OCI-LY1 (cell line): ENCODE results near the gene CEBPB.
"Not testable (repeated sequence)": the region's sequence is repeated elsewhere in the genome, so short reads cannot be mapped to it uniquely, and the experiment has no call there.

Source experiments
- H2AFZ ChIP-seq: fragments of 200-600 bp; sonication (generic), shearing (Covaris generic); 2 replicates; pipeline ENCODE4 v1.6.0; 2014; ENCODE audit warnings: antibody characterized with exemption, mild to moderate bottlenecking, low read length
- H3F3A ChIP-seq: fragments of 200-600 bp; sonication (generic), shearing (Covaris generic); 2 replicates; pipeline ENCODE4 v1.6.0; 2014; ENCODE audit warnings: mild to moderate bottlenecking, antibody characterized with exemption, low read length, moderate library complexity; ENCODE audit not compliant: insufficient read depth
- H3K27ac ChIP-seq: fragments of 200-600 bp; sonication (generic); 2 replicates; pipeline ENCODE4 v1.5.1; 2014; ENCODE audit warnings: low read length, mixed run types, mild to moderate bottlenecking, low read depth; ENCODE audit not compliant: poor library complexity, severe bottlenecking
- H3K27me3 ChIP-seq: fragments of 200-600 bp; sonication (generic); 2 replicates; pipeline ENCODE4 v1.6.0; 2014; ENCODE audit warnings: antibody characterized with exemption, mild to moderate bottlenecking, low read length, moderate library complexity; ENCODE audit not compliant: insufficient read depth
- H3K36me3 ChIP-seq: fragments of 200-600 bp; sonication (generic); 2 replicates; pipeline ENCODE4 v1.6.1; 2014; ENCODE audit warnings: mild to moderate bottlenecking, antibody characterized with exemption, low read length, moderate library complexity, mixed read lengths; ENCODE audit not compliant: insufficient read depth
- H3K4me1 ChIP-seq: fragments of 200-600 bp; sonication (generic); 2 replicates; pipeline ENCODE4 v1.5.1; 2014; ENCODE audit warnings: mild to moderate bottlenecking, low read length, moderate library complexity; ENCODE audit not compliant: insufficient read depth, severe bottlenecking
- H3K4me2 ChIP-seq: fragments of 200-600 bp; sonication (generic), shearing (Covaris generic); 2 replicates; pipeline ENCODE4 v1.6.1; 2014; ENCODE audit warnings: low read length
- H3K4me3 ChIP-seq: fragments of 200-600 bp; sonication (generic); 2 replicates; pipeline ENCODE4 v1.5.1; 2014; ENCODE audit warnings: low read length, low read depth, mild to moderate bottlenecking, mixed read lengths; ENCODE audit not compliant: poor library complexity, severe bottlenecking
- H3K79me2 ChIP-seq: fragments of 200-600 bp; shearing (Covaris generic); 2 replicates; pipeline ENCODE4 v1.6.1; 2016; ENCODE audit warnings: mixed run types, low read length, mixed read lengths; ENCODE audit not compliant: insufficient read depth
- H3K9ac ChIP-seq: fragments of 200-600 bp; sonication (generic), shearing (Covaris generic); 2 replicates; pipeline ENCODE4 v1.6.1; 2014; ENCODE audit warnings: mild to moderate bottlenecking, low read length, mixed read lengths
- H3K9me2 ChIP-seq: fragments of 200-600 bp; sonication (generic), shearing (Covaris generic); 2 replicates; pipeline ENCODE4 v1.6.1; 2014; ENCODE audit warnings: low read depth, mild to moderate bottlenecking, low read length, mixed read lengths
- H3K9me3 ChIP-seq: fragments of 200-600 bp; shearing (Covaris generic); 2 replicates; pipeline ENCODE4 v1.6.1; 2014; ENCODE audit warnings: low read length, mixed read lengths
- H4K20me1 ChIP-seq: fragments of 200-600 bp; sonication (generic), shearing (Covaris generic); 2 replicates; pipeline ENCODE4 v1.6.0; 2016; ENCODE audit warnings: mild to moderate bottlenecking, low read length; ENCODE audit not compliant: insufficient read depth
- CTCF ChIP-seq: fragments of 200-600 bp; sonication (generic), shearing (Covaris generic); IDR thresholded peaks from 2 replicates; pipeline ENCODE4 v1.5.1; 2017; ENCODE audit warnings: mild to moderate bottlenecking, antibody characterized with exemption, low read length, moderate library complexity, mixed read lengths
- EZH2 ChIP-seq: fragments of 200-600 bp; sonication (generic), shearing (Covaris generic); IDR thresholded peaks from 2 replicates; pipeline ENCODE4 v1.8.0; 2017; ENCODE audit warnings: borderline replicate concordance, mixed run types, mild to moderate bottlenecking, antibody characterized with exemption, low read length, moderate library complexity, mixed read lengths

Gene CEBPB

GRCh38 chr20:50200482-50201104, 10.0 kb downstream of the CEBPB start:
- Histone ChIP-seq H3K4me1 (no peaks in the 10 kb centered on the region), H3K36me3 (no peaks in the 10 kb centered on the region), H4K20me1 (no peaks in the 10 kb centered on the region), H3K4me3 (no peak overlapping the region), H3K4me2 (no peak overlapping the region), H3K27ac (no peak overlapping the region), H3K9me2 (no peaks in the 10 kb centered on the region), H2AFZ (no peak overlapping the region), H3K27me3 (peaks cover 3% of the 10 kb centered on the region; the same call in 1 of the 2 replicates), H3K9ac (no peak overlapping the region), H3F3A (no peaks in the 10 kb centered on the region), H3K79me2 (no peaks in the 10 kb centered on the region), H3K9me3 (no peaks in the 10 kb centered on the region)
- TF ChIP-seq CTCF (no peak), EZH2 (no peak)

DNA sequence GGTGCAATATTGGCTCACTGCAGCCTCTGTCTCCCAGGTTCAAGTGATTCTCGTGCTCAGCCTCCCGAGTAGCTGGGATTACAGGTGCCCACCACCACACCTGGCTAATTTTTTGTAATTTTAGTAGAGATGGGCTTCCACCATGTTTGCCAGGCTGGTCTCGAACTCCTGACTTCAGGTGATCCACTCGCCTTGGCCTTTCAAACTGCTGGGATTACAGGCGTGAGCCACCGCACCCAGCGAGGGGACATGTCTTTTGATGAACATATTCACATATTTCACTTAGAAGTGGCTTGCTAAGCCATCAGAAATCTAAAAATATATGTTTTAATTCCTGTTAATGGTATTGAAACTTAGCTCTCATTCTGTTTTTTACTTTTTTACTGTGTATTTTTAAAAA, 11.1 kb downstream of the CEBPB start:
- not testable (repeated sequence) for H3K4me2 ChIP-seq, H3K79me2 ChIP-seq, H3K4me1 ChIP-seq, H2AFZ ChIP-seq, H3K36me3 ChIP-seq, H3K27me3 ChIP-seq, H3K9me2 ChIP-seq, H3F3A ChIP-seq, H3K9ac ChIP-seq, H3K4me3 ChIP-seq, H4K20me1 ChIP-seq, H3K9me3 ChIP-seq, H3K27ac ChIP-seq

- Histone ChIP-seq H3F3A (no peaks in the 10 kb centered on the region), H3K4me1 (no peaks in the 10 kb centered on the region), H3K27me3 (peaks cover 8% of the 10 kb centered on the region; the same call in 1 of the 2 replicates), H2AFZ (no peak overlapping the region), H3K9ac (no peak overlapping the region), H3K4me3 (no peak overlapping the region), H3K4me2 (no peak overlapping the region), H3K36me3 (no peaks in the 10 kb centered on the region), H4K20me1 (no peaks in the 10 kb centered on the region), H3K27ac (no peak overlapping the region), H3K9me3 (no peaks in the 10 kb centered on the region), H3K9me2 (no peaks in the 10 kb centered on the region), H3K79me2 (no peaks in the 10 kb centered on the region)
- TF ChIP-seq CTCF (no peak), EZH2 (no peak)
These were observed 12.0 kb downstream of the CEBPB start for GRCh38 chr20:50202677-50203076.
